Kidney (tissue), 14 donors: ENCODE measurements around the gene KLHL25. TPM values are rescaled to one million over a fixed set of nuclear protein-coding genes. Genes with fewer than 3 reads are reported as not detected.

ENCODE experiments used
- DNase-seq, 5 donors: peaks; one replicate each; pipeline ENCODE4 v3.0.0-alpha.2; 2013 to 2020
- FAIRE-seq: peaks from 2 replicates; lab custom pipeline; 2012; peaks lifted over from hg19 to GRCh38; lab: Jason Lieb, UNC
- H3K27ac ChIP-seq, 2 donors: one replicate each; pipeline ENCODE4 v1.7.0; 2013; ENCODE audit warnings: low read depth in 2 of 2, low read length in 2 of 2, inconsistent platforms in 1 of 2
- H3K27me3 ChIP-seq: one replicate; pipeline ENCODE4 v1.7.1; 2013; ENCODE audit warnings: low read length, inconsistent platforms; ENCODE audit not compliant: control insufficient read depth, insufficient read depth
- H3K36me3 ChIP-seq, 3 donors: one replicate each; pipeline versions ENCODE4 v1.7.0 to v1.7.1; 2013; ENCODE audit warnings: low read length in 3 of 3, control low read depth in 1 of 3, inconsistent platforms in 1 of 3; ENCODE audit not compliant: insufficient read depth in 3 of 3, control insufficient read depth in 2 of 3
- H3K4me1 ChIP-seq, 3 donors: one replicate each; pipeline versions ENCODE4 v1.7.0 to v1.7.1; 2013; ENCODE audit warnings: low read length in 3 of 3, inconsistent platforms in 1 of 3, low read depth in 1 of 3; ENCODE audit not compliant: control insufficient read depth in 2 of 3, insufficient read depth in 2 of 3
- H3K4me3 ChIP-seq, 3 donors: one replicate each; pipeline versions ENCODE4 v1.7.0 to v1.8.1; 2013; ENCODE audit warnings: low read length in 3 of 3, control low read depth in 1 of 3, inconsistent platforms in 1 of 3
- H3K9ac ChIP-seq, 3 donors: one replicate each; pipeline versions ENCODE4 v1.7.0 to v1.7.1; 2013; ENCODE audit warnings: low read length in 3 of 3, control low read depth in 1 of 3, inconsistent platforms in 1 of 3
- H3K9me3 ChIP-seq, 3 donors: one replicate each; pipeline versions ENCODE4 v1.7.0 to v1.7.1; 2013; ENCODE audit warnings: low read length in 3 of 3, control low read depth in 1 of 3, inconsistent platforms in 1 of 3; ENCODE audit not compliant: control insufficient read depth in 2 of 3, insufficient read depth in 1 of 3
- CTCF ChIP-seq: IDR thresholded peaks from 3 replicates; pipeline ENCODE4 v1.5.1; 2012; ENCODE audit warnings: mild to moderate bottlenecking, moderate library complexity, borderline replicate concordance; ENCODE audit not compliant: insufficient read depth; ENCODE audit errors: extremely low read depth
- intact Hi-C: fragments of 100-400 bp; cut with DNase I; formaldehyde crosslinking; loops from one replicate; pipeline ENCODE4 v1.11.1; 2022
- polyA plus RNA-seq: library from polyadenylated mRNA; stranded (reverse); fragments of 350-450 nt; fragmentation: Illumina TruSeq; extraction: RNeasy Lipid Tissue Mini Kit (QIAGEN cat#74804); gene quantifications from one replicate; pipeline ENCODE4 v1.2.3, GENCODE V29; 2014; ENCODE audit warnings: low read depth, low replicate concordance; ENCODE audit not compliant: insufficient read depth
- total RNA-seq: library from RNA; stranded (reverse); fragmentation: NEBNext Ultra II Directional; extraction: Animal tissue kit (Norgen Biotek cat#: 25700); gene quantifications from one replicate; pipeline ENCODE4 v1.2.1, GENCODE V29; 2021
- donor health status: control.
- donor health status: control.
- donor health status: control.
- donor health status: control.
- donor health status: control.
- donor health status: DM: yes; HTN: yes; CAD: no.
- donor health status: Normal renal cell carcinoma (clear cell type).

Gene KLHL25
- total and polyA plus RNA-seq, 2 donors from 2014 or later = 5.3 to 8.4 TPM

- Histone ChIP-seq H3K36me3 (peaks cover 13 to 37% (median 26%) of the 10 kb centered on the region in 3 donors), H3K27me3 (no peaks in the 10 kb centered on the region), H3K27ac (no peak overlapping the region), H3K4me1 (peaks cover 0 to 11% (median 10%) of the 10 kb centered on the region in 3 donors), H3K9me3 (no peaks in the 10 kb centered on the region), H3K9ac (no peak overlapping the region), H3K4me3 (no peak overlapping the region)
- intact Hi-C loops = no loop called here
- DNase-seq = no peak
- no peak for FAIRE-seq
- no peak for TF ChIP-seq CTCF
These were observed 46.5 kb downstream of the KLHL25 start for GRCh38 chr15:85748176-85748575.

GRCh38 chr15:85746641-85747040, 48.1 kb downstream of the KLHL25 start:
- no peak for DNase-seq
- no peak for TF ChIP-seq CTCF
- Histone ChIP-seq H3K27ac (no peak overlapping the region), H3K9ac (no peak overlapping the region), H3K27me3 (no peaks in the 10 kb centered on the region), H3K4me3 (no peak overlapping the region), H3K9me3 (no peaks in the 10 kb centered on the region), H3K36me3 (peaks cover 13 to 42% (median 32%) of the 10 kb centered on the region in 3 donors), H3K4me1 (peaks cover 0 to 2% (median 2%) of the 10 kb centered on the region in 3 donors)
- intact Hi-C loops = no loop called here
- no peak for FAIRE-seq

GRCh38 chr15:85745525-85746150, 49.1 kb downstream of the KLHL25 start:
- TF ChIP-seq CTCF = no peak
- DNase-seq (peak in 1 of 5 donors; percentile 68), FAIRE-seq (no peak)
- H3K9ac ChIP-seq = no peak overlapping the region
- no peaks in the 10 kb centered on the region for H3K9me3 ChIP-seq
- no peak overlapping the region for H3K27ac ChIP-seq
- peaks cover 0 to 2% (median 0%) of the 10 kb centered on the region in 3 donors for H3K4me1 ChIP-seq
- H3K27me3 ChIP-seq = no peaks in the 10 kb centered on the region
- no peak overlapping the region for H3K4me3 ChIP-seq
- peaks cover 13 to 49% (median 39%) of the 10 kb centered on the region in 3 donors for H3K36me3 ChIP-seq
- intact Hi-C loops = no loop called here

DNA sequence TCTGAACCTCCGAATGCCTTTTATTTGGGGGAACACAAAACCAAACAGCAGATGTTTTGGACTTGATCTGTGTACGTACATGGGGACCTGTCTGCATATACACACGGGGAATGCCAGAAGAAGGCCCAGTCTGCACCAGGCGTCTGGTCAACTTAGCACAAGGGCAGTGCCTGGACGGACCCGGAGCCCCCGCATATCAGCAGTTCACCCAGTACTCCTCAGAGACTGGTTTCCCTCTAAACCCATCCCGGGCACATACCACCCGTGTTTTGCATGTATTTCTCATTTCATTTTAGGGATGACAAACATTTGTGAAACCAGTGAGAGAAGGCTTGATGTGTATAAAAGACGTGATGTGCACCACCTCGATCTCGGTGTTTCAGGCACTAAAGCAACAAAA, 49.7 kb downstream of the KLHL25 start:
- FAIRE-seq (no peak), DNase-seq (no peak)
- TF ChIP-seq CTCF = no peak
- intact Hi-C loops = no loop called here
- H3K4me3 ChIP-seq = no peak overlapping the region
- H3K9me3 ChIP-seq = no peaks in the 10 kb centered on the region
- no peaks in the 10 kb centered on the region for H3K4me1 ChIP-seq
- no peak overlapping the region for H3K27ac ChIP-seq
- H3K36me3 ChIP-seq = peaks cover 13 to 54% (median 43%) of the 10 kb centered on the region in 3 donors
- no peak overlapping the region for H3K9ac ChIP-seq
- no peaks in the 10 kb centered on the region for H3K27me3 ChIP-seq
